Measurements from ENCODE around the gene TDRD12.

The TDRD12 gene

GRCh38 chr19:32811151-32811550 is 91.6 kb downstream of the TDRD12 start:
- TF ChIP-seq, protein P1, sequence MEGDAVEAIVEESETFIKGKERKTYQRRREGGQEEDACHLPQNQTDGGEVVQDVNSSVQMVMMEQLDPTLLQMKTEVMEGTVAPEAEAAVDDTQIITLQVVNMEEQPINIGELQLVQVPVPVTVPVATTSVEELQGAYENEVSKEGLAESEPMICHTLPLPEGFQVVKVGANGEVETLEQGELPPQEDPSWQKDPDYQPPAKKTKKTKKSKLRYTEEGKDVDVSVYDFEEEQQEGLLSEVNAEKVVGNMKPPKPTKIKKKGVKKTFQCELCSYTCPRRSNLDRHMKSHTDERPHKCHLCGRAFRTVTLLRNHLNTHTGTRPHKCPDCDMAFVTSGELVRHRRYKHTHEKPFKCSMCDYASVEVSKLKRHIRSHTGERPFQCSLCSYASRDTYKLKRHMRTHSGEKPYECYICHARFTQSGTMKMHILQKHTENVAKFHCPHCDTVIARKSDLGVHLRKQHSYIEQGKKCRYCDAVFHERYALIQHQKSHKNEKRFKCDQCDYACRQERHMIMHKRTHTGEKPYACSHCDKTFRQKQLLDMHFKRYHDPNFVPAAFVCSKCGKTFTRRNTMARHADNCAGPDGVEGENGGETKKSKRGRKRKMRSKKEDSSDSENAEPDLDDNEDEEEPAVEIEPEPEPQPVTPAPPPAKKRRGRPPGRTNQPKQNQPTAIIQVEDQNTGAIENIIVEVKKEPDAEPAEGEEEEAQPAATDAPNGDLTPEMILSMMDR (IDR thresholded peaks at IDR 0.05; ENCODE audit: control insufficient read depth, extremely low read depth, insufficient read depth), result no peak
- H3K4me3 ChIP-seq (ENCODE audit: low read depth, low read length), result no peak overlapping the region
- DNase-seq (ENCODE audit: low read depth), result no peak

DNA sequence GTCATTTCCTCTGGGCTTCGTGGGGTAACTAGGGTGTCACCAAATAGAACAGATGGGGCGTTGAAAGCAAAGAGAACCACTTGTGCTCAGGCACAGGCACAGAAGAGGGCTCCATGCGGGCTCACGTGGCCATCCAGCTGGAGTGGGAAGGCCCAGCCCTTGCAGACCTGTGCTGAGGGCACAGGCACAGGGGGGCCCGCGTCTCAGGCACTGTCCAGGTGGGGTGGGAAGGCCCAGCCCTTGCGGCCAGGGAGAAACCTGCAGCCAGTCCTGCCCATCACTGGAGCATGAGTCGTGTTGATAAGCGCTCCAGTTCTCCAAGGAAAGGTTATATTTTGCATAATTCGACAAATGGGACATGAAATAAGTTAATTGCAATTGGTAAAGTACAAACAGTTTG is 92.5 kb downstream of the TDRD12 start:
- H3K4me3 ChIP-seq (ENCODE audit: low read depth, low read length), result no peak overlapping the region
- TF ChIP-seq, protein P1 (IDR thresholded peaks at IDR 0.05; ENCODE audit: control insufficient read depth, extremely low read depth, insufficient read depth), result no peak
- no peak for DNase-seq (ENCODE audit: low read depth)

GRCh38 chr19:32812571-32812970 is 93.0 kb downstream of the TDRD12 start:
- H3K4me3 ChIP-seq (ENCODE audit: low read depth, low read length), result no peak overlapping the region
- TF ChIP-seq, protein P1 (IDR thresholded peaks at IDR 0.05; ENCODE audit: control insufficient read depth, extremely low read depth, insufficient read depth), result no peak
- no peak for DNase-seq (ENCODE audit: low read depth)

- H3K4me3 ChIP-seq (ENCODE audit: low read depth, low read length), result no peak overlapping the region
- TF ChIP-seq, protein P1 (IDR thresholded peaks at IDR 0.05; ENCODE audit: control insufficient read depth, extremely low read depth, insufficient read depth), result no peak
- no peak for DNase-seq (ENCODE audit: low read depth)
Measured at GRCh38 chr19:32813862-32814425, 94.4 kb downstream of the TDRD12 start.

- H3K4me3 ChIP-seq (ENCODE audit: low read depth, low read length), result no peak overlapping the region
- DNase-seq (ENCODE audit: low read depth), result no peak
- TF ChIP-seq, protein P1 (IDR thresholded peaks at IDR 0.05; ENCODE audit: control insufficient read depth, extremely low read depth, insufficient read depth), result no peak
Measured at GRCh38 chr19:32814624-32815023, 95.1 kb downstream of the TDRD12 start.

DNA sequence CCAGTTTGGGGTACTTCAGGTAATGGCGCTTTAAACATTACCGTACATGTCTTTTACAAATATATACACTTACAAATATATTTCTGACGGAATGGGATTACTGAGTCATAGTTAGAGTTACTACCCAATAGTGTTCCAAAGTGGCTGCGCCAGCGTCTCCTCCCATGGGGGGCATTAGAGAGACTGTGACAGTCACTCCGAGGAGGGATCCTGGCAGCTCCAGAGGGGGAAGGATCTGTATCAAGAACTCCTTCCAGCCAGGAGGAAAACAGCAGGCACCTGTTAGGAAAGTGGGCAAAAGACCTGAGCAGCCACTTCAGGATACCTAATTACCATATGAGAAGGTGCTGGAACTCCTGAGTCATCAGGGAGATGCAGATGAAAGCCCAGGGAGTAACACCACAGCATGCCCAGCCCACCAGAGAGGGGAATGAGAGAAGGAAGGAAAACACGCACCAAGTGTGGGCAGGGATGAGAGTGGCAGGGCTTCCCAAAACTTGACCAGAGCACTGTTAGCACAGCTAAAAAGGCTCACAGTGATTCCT is 97.1 kb downstream of the TDRD12 start:
- DNase-seq (ENCODE audit: low read depth), result no peak

More for the DNA sequence above, 97.1 kb downstream of the TDRD12 start:
- no peak overlapping the region for H3K4me3 ChIP-seq (ENCODE audit: low read depth, low read length)
- TF ChIP-seq, protein P1 (IDR thresholded peaks at IDR 0.05; ENCODE audit: control insufficient read depth, extremely low read depth, insufficient read depth), result no peak

All from LNCaP clone FGC (cell line).